Keratinocyte (primary cell): ENCODE data around the gene RASGRP3. TPM values are rescaled to one million over a fixed set of nuclear protein-coding genes. Genes with fewer than 3 reads are reported as not detected.
A peak's percentile ranks its signal among the peaks of the same experiment; 100 is the strongest.

ENCODE experiments used
- DNase-seq: peaks from one replicate; pipeline ENCODE4 v3.0.0-alpha.2; 2011; ENCODE audit warnings: low read depth, missing footprints, low spot score
- FAIRE-seq: peaks from 2 replicates; lab custom pipeline; 2011; peaks lifted over from hg19 to GRCh38; lab: Jason Lieb, UNC
- H2AFZ ChIP-seq: 2 replicates; pipeline ENCODE4 v1.6.0; 2012; ENCODE audit warnings: low read length, control low read depth, inconsistent platforms; ENCODE audit not compliant: control insufficient read depth
- H3K27ac ChIP-seq: 2 replicates; pipeline ENCODE4 v1.5.1; 2011; ENCODE audit warnings: low read length; ENCODE audit not compliant: control insufficient read depth, insufficient read depth
- H3K27me3 ChIP-seq: 3 replicates; pipeline ENCODE4 v1.6.0; 2011; ENCODE audit warnings: low read length; ENCODE audit not compliant: control insufficient read depth, insufficient read depth; ENCODE audit errors: extremely low read depth
- H3K36me3 ChIP-seq, 2 experiments: 2 replicates in 1 of 2; 3 replicates in 1 of 2; pipeline ENCODE4 v1.5.1; 2011; ENCODE audit warnings: low read length in 2 of 2, mild to moderate bottlenecking in 1 of 2; ENCODE audit not compliant: control insufficient read depth in 2 of 2, insufficient read depth in 2 of 2; ENCODE audit errors: extremely low read depth in 1 of 2
- H3K4me1 ChIP-seq: 3 replicates; pipeline ENCODE4 v1.5.1; 2011; ENCODE audit warnings: low read length; ENCODE audit not compliant: control insufficient read depth, insufficient read depth; ENCODE audit errors: extremely low read depth
- H3K4me2 ChIP-seq: 3 replicates; pipeline ENCODE4 v1.6.0; 2011; ENCODE audit warnings: low read depth, low read length; ENCODE audit not compliant: control insufficient read depth, insufficient read depth; ENCODE audit errors: extremely low read depth
- H3K4me3 ChIP-seq, 3 experiments: fragments of 200-600 bp in 1 of 3; sonication (generic) in 1 of 3; 2 replicates in 2 of 3; 3 replicates in 1 of 3; pipeline ENCODE4 v1.5.1; 2011 to 2016; ENCODE audit warnings: low read length in 3 of 3, mild to moderate bottlenecking in 3 of 3, control low read depth in 2 of 3, inconsistent platforms in 1 of 3, low read depth in 1 of 3, mixed read lengths in 1 of 3, mixed run types in 1 of 3, moderate library complexity in 1 of 3; ENCODE audit not compliant: control insufficient read depth in 2 of 3, insufficient read depth in 2 of 3; ENCODE audit errors: extremely low read depth in 1 of 3
- H3K79me2 ChIP-seq: 2 replicates; pipeline ENCODE4 v1.6.0; 2012; ENCODE audit warnings: low read length; ENCODE audit not compliant: control insufficient read depth, insufficient read depth
- H3K9ac ChIP-seq: 3 replicates; pipeline ENCODE4 v1.6.0; 2011; ENCODE audit warnings: low read length; ENCODE audit not compliant: control insufficient read depth, insufficient read depth; ENCODE audit errors: extremely low read depth
- H3K9me1 ChIP-seq: 3 replicates; pipeline ENCODE4 v1.6.0; 2011; ENCODE audit warnings: low read length; ENCODE audit not compliant: control insufficient read depth, insufficient read depth; ENCODE audit errors: extremely low read depth
- H3K9me3 ChIP-seq: 2 replicates; pipeline ENCODE4 v1.5.1; 2012; ENCODE audit warnings: low read depth, low read length; ENCODE audit not compliant: control insufficient read depth
- H4K20me1 ChIP-seq: 3 replicates; pipeline ENCODE4 v1.6.0; 2011; ENCODE audit warnings: low read length; ENCODE audit not compliant: control insufficient read depth, insufficient read depth; ENCODE audit errors: extremely low read depth
- CTCF ChIP-seq, 3 experiments: IDR thresholded peaks in 1 of 3; conservative IDR thresholded peaks in 1 of 3; optimal IDR thresholded peaks in 1 of 3; 2 replicates in 2 of 3; 3 replicates in 1 of 3; pipeline versions ENCODE3 to v1.5.1; 2011; ENCODE audit warnings: low read length in 3 of 3, mild to moderate bottlenecking in 3 of 3, moderate library complexity in 2 of 3, control low read depth in 1 of 3, inconsistent platforms in 1 of 3; ENCODE audit not compliant: insufficient read depth in 2 of 3; ENCODE audit errors: extremely low read depth in 1 of 3
- EZH2 ChIP-seq: IDR thresholded peaks from one replicate; pipeline ENCODE4 v1.6.1; 2012; ENCODE audit warnings: inconsistent platforms, mild to moderate bottlenecking, low read length, moderate library complexity
- dilution Hi-C: fragments of 300-500 bp; cut with MboI; formaldehyde crosslinking; loops from one replicate; pipeline ENCODE4 v1.7.0; 2020; ENCODE audit warnings: low sequenced_read_pairs; ENCODE audit not compliant: extremely low pct_ligation_motif_present
- polyA plus RNA-seq, 5 experiments: library from polyadenylated mRNA; depleted of rRNA in 3 of 5; stranded (reverse) in 3 of 5; stranded (forward) in 1 of 5; unstranded in 1 of 5; fragments of >200 nt; gene quantifications; 1 replicate in 1 of 5; 2 replicates in 3 of 5; 3 replicates in 1 of 5; pipeline versions ENCODE4 v1.2.1 to v1.2.3, GENCODE V29; 2011 to 2012; ENCODE audit warnings: missing spikeins in 2 of 5, low read depth in 1 of 5, low replicate concordance in 1 of 5

Gene RASGRP3
- polyA plus RNA-seq, 1 donor (not counting 4 experiments of a cell fraction or from before 2014, with no cell fraction given) = 0.56 TPM

- no peak overlapping the region for H3K27ac ChIP-seq
- no peaks in the 10 kb centered on the region for H3K27me3 ChIP-seq
- DNase-seq (no peak), FAIRE-seq (peak; percentile 52)
- dilution Hi-C loops = no loop called here
- no peak overlapping the region for H3K4me2 ChIP-seq
- H2AFZ ChIP-seq = peak overlapping the region; percentile 8
- no peaks in the 10 kb centered on the region for H4K20me1 ChIP-seq
- TF ChIP-seq CTCF (optimal IDR thresholded peaks at IDR 0.05 in 1 of 3, IDR thresholded peaks at IDR 0.05 in 1 of 3, conservative IDR thresholded peaks at IDR 0.05 in 1 of 3; ENCODE audit: extremely low read depth in 1 of 3, insufficient read depth in 2 of 3, low read length in 3 of 3) (no peak), EZH2 (no peak)
- no peaks in the 10 kb centered on the region for H3K9me1 ChIP-seq
- no peak overlapping the region for H3K4me3 ChIP-seq
- H3K79me2 ChIP-seq = no peaks in the 10 kb centered on the region
- H3K9me3 ChIP-seq = no peaks in the 10 kb centered on the region
- H3K4me1 ChIP-seq = peaks cover 4% of the 10 kb centered on the region
- no peaks in the 10 kb centered on the region for H3K36me3 ChIP-seq
- no peak overlapping the region for H3K9ac ChIP-seq
Measured at GRCh38 chr2:33437297-33437696, 39.2 kb upstream of the RASGRP3 start.

GRCh38 chr2:33437815-33438214 is 38.6 kb upstream of the RASGRP3 start:
- Histone ChIP-seq H3K36me3 (no peaks in the 10 kb centered on the region), H3K9ac (no peak overlapping the region), H3K27me3 (no peaks in the 10 kb centered on the region), H3K4me3 (no peak overlapping the region), H3K79me2 (no peaks in the 10 kb centered on the region), H3K9me1 (no peaks in the 10 kb centered on the region), H4K20me1 (no peaks in the 10 kb centered on the region), H3K27ac (no peak overlapping the region), H3K4me1 (peaks cover 4% of the 10 kb centered on the region), H2AFZ (peak overlapping the region; percentile 26), H3K4me2 (no peak overlapping the region), H3K9me3 (no peaks in the 10 kb centered on the region)
- FAIRE-seq = no peak
- no peak for DNase-seq
- no peak for TF ChIP-seq CTCF (optimal IDR thresholded peaks at IDR 0.05 in 1 of 3, IDR thresholded peaks at IDR 0.05 in 1 of 3, conservative IDR thresholded peaks at IDR 0.05 in 1 of 3; ENCODE audit: extremely low read depth in 1 of 3, insufficient read depth in 2 of 3, low read length in 3 of 3)
- no peak for TF ChIP-seq EZH2
- dilution Hi-C loops = no loop called here
